ENCODE measurements around the gene RABGAP1L. TPM values are rescaled to one million over a fixed set of nuclear protein-coding genes. Genes with fewer than 3 reads are reported as not detected.
"Not testable (repeated sequence)": the region's sequence is repeated elsewhere in the genome, so short reads cannot be mapped to it uniquely, and the experiment has no call there.

RABGAP1L gene
- total and polyA plus RNA-seq, 2 experiments from 2014 or later: 9.2 to 21.4 TPM

DNA sequence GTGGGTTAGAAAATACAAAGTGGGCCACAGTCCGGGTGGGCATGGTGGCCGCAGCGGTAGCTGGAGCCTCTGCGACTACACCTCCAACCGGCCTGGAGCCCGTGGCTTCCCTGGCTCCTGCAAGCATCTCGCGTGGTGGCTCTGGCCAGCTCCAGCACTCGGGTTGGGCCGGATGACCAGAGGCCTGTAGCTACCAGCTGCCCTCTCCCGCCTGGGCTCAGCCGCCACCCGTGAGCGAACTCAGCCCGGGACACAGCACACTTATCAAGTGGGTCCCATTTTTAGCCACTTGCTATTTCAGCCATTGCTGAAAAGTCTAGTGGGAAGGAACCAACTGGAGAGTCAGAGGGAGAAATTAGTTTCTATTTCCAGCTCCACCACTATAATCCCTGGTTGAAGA, 732.7 kb downstream of the RABGAP1L start:
- no peak for DNase-seq (ENCODE audit: low read depth in 1 of 2, low spot score in 1 of 2)
- Histone ChIP-seq H3K4me1 (ENCODE audit: low read depth) (no peaks in the 10 kb centered on the region), H3K9me3 (ENCODE audit: low read depth) (no peaks in the 10 kb centered on the region), H3K36me3 (no peaks in the 10 kb centered on the region), H3K27me3 (no peaks in the 10 kb centered on the region), H3K4me3 (no peak overlapping the region), H3K27ac (no peak overlapping the region)
- TF ChIP-seq, protein P1, sequence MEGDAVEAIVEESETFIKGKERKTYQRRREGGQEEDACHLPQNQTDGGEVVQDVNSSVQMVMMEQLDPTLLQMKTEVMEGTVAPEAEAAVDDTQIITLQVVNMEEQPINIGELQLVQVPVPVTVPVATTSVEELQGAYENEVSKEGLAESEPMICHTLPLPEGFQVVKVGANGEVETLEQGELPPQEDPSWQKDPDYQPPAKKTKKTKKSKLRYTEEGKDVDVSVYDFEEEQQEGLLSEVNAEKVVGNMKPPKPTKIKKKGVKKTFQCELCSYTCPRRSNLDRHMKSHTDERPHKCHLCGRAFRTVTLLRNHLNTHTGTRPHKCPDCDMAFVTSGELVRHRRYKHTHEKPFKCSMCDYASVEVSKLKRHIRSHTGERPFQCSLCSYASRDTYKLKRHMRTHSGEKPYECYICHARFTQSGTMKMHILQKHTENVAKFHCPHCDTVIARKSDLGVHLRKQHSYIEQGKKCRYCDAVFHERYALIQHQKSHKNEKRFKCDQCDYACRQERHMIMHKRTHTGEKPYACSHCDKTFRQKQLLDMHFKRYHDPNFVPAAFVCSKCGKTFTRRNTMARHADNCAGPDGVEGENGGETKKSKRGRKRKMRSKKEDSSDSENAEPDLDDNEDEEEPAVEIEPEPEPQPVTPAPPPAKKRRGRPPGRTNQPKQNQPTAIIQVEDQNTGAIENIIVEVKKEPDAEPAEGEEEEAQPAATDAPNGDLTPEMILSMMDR (IDR thresholded peaks at IDR 0.05; ENCODE audit: low read depth, low read length): no peak

DNA sequence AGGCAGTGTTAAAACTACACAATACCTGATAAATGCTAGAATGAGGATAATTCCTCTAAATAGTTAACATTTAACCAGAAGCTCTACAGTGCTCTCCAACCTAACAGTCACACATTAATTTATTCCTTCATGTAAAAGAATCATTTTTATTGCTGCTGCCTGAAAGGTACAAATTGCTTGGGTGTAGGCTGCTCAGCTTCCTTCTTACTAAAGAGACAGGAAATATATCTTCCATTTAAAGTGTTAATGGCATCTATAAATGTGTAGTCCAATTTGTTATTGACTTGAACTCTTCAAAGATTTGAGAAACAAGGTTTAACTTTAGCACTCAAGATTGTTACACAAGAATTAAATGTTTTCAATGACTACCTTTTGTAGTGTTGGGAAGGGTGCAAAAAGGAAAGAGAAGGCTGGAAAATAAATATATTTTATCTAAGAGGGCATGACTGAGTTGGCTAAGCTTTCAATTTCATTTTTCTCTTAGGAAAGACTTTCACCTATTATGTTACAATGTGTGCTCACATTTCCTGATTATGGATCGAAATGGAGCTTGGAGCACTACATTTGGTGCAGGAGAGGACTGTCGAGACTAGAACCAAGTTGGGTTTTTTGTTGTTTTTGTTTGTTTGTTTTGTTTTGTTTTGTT, 734.9 kb downstream of the RABGAP1L start:
- H3K9me3 ChIP-seq (ENCODE audit: low read depth): no peaks in the 10 kb centered on the region
- H3K36me3 ChIP-seq: no peaks in the 10 kb centered on the region
- no peaks in the 10 kb centered on the region for H3K27me3 ChIP-seq
- TF ChIP-seq, protein P1 (IDR thresholded peaks at IDR 0.05; ENCODE audit: low read depth, low read length): no peak
- no peaks in the 10 kb centered on the region for H3K4me1 ChIP-seq (ENCODE audit: low read depth)
- no peak overlapping the region for H3K4me3 ChIP-seq
- DNase-seq (ENCODE audit: low read depth in 1 of 2, low spot score in 1 of 2): no peak
- no peak overlapping the region for H3K27ac ChIP-seq

DNA sequence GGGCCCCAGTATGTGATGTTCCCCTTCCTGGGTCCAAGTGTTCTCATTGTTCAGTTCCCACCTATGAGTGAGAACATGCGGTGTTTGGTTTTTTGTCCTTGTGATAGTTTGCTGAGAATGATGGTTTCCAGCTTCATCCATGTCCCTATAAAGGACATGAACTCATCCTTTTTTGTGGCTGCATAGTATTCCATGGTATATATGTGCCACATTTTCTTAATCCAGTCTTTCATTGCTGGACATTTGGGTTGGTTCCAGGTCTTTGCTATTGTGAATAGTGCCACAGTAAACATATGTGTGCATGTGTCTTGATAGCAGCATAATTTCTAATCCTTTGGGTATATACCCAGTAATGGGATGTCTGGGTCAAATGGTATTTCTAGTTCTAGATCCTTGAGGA, 736.3 kb downstream of the RABGAP1L start:
- H3K27me3 ChIP-seq; H3K4me1 ChIP-seq (ENCODE audit: low read depth); DNase-seq (ENCODE audit: low read depth in 1 of 2, low spot score in 1 of 2); H3K36me3 ChIP-seq; H3K27ac ChIP-seq; H3K4me3 ChIP-seq; H3K9me3 ChIP-seq (ENCODE audit: low read depth): not testable (repeated sequence)

DNA sequence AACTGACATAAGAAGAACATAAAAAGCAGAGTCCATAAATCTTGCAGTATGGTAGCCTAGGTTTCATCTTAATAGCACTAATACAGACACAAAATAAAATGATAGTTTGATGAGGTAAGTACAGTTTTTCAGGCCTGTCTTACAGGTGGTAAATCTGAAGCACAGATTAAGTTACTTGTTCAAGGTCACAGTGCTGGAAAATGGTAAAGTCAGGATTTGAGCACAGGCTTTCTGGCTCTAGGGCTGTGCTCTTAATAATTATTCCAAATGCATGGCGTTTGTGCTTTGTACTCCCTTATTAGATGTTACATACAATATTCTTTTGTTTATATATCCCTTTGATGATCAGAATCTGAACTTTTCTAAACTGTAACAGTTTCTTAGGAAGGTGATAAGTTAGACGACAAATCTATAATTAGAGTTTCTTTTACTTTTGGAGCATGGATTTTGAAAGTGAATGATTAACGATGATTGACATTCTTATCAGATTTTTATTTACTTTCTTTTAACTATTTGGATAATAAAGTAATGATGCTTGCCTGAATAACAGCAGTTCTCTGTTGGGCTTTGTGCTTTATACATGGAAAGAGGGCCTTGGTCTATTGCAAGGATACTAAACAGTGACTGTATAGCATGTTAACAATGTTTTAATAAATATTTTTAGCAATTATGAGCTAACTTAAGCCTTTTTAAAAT, 738.9 kb downstream of the RABGAP1L start:
- TF ChIP-seq, protein P1 (IDR thresholded peaks at IDR 0.05; ENCODE audit: low read depth, low read length): no peak
- Histone ChIP-seq H3K4me1 (ENCODE audit: low read depth) (no peaks in the 10 kb centered on the region), H3K27me3 (no peaks in the 10 kb centered on the region), H3K27ac (no peak overlapping the region), H3K36me3 (no peaks in the 10 kb centered on the region), H3K9me3 (ENCODE audit: low read depth) (no peaks in the 10 kb centered on the region), H3K4me3 (no peak overlapping the region)
- no peak for DNase-seq (ENCODE audit: low read depth in 1 of 2, low spot score in 1 of 2)

DNA sequence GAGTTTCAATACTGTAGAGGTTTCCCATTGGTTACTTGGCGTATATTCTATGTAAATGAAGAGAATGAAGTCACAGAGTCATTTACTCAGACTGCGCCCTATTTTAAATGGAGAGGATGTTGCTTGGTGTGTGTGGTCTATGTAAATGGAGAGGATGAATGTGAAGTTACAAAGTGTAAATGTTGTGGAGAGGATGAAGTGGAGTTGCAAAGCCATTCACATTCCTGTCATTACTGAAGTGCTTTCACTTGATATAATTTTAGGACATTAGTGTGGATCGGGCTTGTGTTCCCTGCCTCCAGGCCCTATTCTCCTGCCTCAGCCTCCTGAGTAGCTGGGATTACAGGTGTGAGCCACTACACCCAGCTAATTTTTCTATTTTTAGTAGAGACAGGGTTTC, 741.0 kb downstream of the RABGAP1L start:
- DNase-seq (ENCODE audit: low read depth in 1 of 2, low spot score in 1 of 2): no peak
- TF ChIP-seq, protein P1 (IDR thresholded peaks at IDR 0.05; ENCODE audit: low read depth, low read length): no peak
- Histone ChIP-seq H3K4me1 (ENCODE audit: low read depth) (no peaks in the 10 kb centered on the region), H3K27me3 (no peaks in the 10 kb centered on the region), H3K9me3 (ENCODE audit: low read depth) (no peaks in the 10 kb centered on the region), H3K4me3 (no peak overlapping the region), H3K27ac (no peak overlapping the region), H3K36me3 (no peaks in the 10 kb centered on the region)

DNA sequence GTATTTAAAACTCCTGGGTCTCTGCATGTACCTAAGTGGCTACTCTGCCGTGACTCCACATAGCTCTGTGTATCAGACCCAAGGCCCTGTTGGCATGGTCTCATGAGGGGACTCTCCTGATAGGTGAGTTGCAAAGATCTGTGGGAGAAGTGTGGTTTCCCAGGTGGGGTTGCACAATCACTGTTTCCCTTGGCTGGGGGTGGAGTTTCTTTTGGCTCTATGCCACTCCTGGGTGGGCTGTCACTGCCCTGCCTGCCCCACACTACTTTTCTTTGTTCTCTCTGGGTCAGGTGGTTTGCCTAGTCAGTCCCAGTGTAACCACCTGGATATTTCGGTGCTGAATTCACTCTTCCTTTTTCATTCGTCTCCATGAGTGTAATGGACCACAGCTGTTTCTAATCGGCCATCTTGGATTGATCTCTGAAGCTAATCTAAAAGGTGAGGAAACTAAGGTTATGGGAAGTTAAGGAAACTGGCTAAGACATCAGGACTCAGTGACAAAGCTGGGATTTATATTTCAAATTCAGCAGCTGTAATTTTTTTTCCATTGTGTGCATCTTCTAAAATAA, 743.3 kb downstream of the RABGAP1L start:
- no peak overlapping the region for H3K4me3 ChIP-seq
- H3K27ac ChIP-seq: no peak overlapping the region
- no peaks in the 10 kb centered on the region for H3K27me3 ChIP-seq
- no peaks in the 10 kb centered on the region for H3K4me1 ChIP-seq (ENCODE audit: low read depth)
- TF ChIP-seq, protein P1 (IDR thresholded peaks at IDR 0.05; ENCODE audit: low read depth, low read length): no peak
- DNase-seq (ENCODE audit: low read depth in 1 of 2, low spot score in 1 of 2): no peak
- no peaks in the 10 kb centered on the region for H3K9me3 ChIP-seq (ENCODE audit: low read depth)
- H3K36me3 ChIP-seq: no peaks in the 10 kb centered on the region

All from cardiac muscle cell (in vitro differentiated cells and primary cell).